ENCODE results near the gene F2.

The F2 gene

DNA sequence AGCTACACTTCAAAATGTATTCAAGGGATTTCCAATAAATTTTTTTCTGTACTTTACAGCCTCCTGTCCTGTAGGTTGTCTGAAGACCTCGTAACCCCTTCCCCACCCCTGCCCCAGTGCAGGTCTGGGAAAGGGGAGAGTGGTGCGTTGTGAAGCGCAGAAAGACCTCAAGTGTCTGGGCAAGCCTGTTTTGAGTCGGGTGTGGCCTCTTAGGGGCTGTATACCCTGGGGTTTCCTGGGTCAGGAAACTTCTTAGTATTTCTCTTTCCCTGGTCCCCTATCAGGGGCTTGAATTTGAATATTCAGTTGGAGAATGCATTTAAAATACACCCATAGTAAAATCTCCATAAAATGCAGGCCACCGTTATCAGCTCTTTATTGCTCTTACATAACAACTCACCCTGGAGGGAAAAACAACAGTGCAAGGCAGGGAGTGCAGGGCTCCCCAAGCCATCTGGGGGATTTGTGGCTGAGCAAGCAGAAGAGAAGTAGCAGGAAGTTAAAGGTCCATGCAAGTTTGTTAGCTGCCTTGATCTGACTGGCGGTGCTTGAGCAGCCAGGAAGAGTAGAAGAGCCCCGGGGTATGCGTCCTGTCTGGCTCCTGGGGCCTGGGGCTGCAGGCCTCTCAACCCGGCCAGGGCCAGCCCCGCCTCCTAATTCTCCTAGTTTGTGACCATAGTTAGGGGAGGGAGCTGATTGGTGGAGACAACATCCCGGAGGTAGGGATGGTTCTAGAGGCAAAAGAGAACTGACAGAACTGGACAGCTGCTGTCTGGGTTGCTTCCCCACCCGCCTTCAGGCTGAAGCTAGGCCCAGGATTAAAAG lies 44.3 kb upstream of the F2 start:
- TF ChIP-seq MYC (IDR thresholded peaks at IDR 0.05; ENCODE audit: low read depth, low read length) (peak; percentile 54), POLR2A (IDR thresholded peaks at IDR 0.05; ENCODE audit: extremely low read depth, insufficient read length) (peak; percentile 29)
- TF ChIP-seq, protein P1, sequence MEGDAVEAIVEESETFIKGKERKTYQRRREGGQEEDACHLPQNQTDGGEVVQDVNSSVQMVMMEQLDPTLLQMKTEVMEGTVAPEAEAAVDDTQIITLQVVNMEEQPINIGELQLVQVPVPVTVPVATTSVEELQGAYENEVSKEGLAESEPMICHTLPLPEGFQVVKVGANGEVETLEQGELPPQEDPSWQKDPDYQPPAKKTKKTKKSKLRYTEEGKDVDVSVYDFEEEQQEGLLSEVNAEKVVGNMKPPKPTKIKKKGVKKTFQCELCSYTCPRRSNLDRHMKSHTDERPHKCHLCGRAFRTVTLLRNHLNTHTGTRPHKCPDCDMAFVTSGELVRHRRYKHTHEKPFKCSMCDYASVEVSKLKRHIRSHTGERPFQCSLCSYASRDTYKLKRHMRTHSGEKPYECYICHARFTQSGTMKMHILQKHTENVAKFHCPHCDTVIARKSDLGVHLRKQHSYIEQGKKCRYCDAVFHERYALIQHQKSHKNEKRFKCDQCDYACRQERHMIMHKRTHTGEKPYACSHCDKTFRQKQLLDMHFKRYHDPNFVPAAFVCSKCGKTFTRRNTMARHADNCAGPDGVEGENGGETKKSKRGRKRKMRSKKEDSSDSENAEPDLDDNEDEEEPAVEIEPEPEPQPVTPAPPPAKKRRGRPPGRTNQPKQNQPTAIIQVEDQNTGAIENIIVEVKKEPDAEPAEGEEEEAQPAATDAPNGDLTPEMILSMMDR (IDR thresholded peaks at IDR 0.05; ENCODE audit: low read depth, low read length): no peak
- TF ChIP-seq, protein P2, sequence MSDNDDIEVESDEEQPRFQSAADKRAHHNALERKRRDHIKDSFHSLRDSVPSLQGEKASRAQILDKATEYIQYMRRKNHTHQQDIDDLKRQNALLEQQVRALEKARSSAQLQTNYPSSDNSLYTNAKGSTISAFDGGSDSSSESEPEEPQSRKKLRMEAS (IDR thresholded peaks at IDR 0.05; ENCODE audit: low read depth, low read length): peak; percentile 14; the same call in 1 of the 2 replicates
- DNase-seq (ENCODE audit: low read depth): peak; percentile 97
- H3K4me3 ChIP-seq (ENCODE audit: low read depth, low read length): peak overlapping the region; percentile 27

DNA sequence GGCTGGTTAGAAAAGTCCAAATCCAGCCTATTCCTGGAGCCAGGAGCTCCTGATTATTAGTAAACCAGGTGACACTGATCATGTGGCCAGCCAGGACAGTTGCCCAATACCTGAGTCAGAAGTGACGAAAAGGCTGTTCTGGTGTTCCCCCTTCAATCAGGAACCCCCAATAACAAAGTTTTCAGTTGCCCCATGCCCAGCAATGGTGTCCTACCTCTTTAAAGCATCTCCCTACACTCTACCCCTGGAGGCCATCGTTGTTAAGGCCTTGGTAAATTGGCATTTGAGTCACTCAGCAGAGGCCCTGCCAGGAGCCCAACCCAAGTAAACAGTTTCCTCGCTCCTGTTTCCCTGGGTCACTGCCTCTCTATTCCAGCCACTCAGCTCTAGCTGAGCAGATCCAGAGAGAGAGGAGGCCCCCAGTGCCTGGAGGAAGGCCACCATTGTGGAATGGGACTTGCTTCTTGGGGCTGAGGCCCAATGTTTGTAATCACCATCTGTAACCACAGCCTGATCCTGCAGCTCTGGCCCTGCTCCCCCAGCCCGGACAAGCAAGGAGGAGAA lies 43.6 kb upstream of the F2 start:
- TF ChIP-seq, protein P2 (IDR thresholded peaks at IDR 0.05; ENCODE audit: low read depth, low read length): no peak
- TF ChIP-seq MYC (IDR thresholded peaks at IDR 0.05; ENCODE audit: low read depth, low read length) (no peak), POLR2A (IDR thresholded peaks at IDR 0.05; ENCODE audit: extremely low read depth, insufficient read length) (no peak)
- TF ChIP-seq, protein P1 (IDR thresholded peaks at IDR 0.05; ENCODE audit: low read depth, low read length): no peak
- DNase-seq (ENCODE audit: low read depth): no peak
- no peak overlapping the region for H3K4me3 ChIP-seq (ENCODE audit: low read depth, low read length)

DNA sequence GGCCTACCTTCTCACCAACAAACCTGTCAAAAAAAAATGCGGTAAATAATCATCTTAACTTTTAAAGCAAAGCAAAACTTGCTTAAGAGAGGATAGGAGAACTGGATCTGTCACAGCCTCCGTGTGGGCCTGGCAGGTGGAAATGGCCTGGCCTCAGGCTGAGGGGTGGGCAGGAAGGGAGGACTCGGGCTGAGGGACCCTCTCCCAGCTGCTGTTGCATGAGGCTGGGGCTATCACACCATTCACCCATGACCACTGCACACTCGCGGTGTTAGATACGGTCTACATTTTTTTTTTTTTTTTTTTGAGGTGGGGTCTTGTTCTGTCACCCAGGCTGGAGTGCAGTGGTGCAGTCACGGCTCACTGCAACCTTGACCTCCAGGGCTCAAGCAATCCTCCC lies 43.1 kb upstream of the F2 start:
- no peak for DNase-seq (ENCODE audit: low read depth)
- no peak for TF ChIP-seq MYC (IDR thresholded peaks at IDR 0.05; ENCODE audit: low read depth, low read length)
- TF ChIP-seq POLR2A (IDR thresholded peaks at IDR 0.05; ENCODE audit: extremely low read depth, insufficient read length): no peak
- TF ChIP-seq, protein P2 (IDR thresholded peaks at IDR 0.05; ENCODE audit: low read depth, low read length): no peak
- TF ChIP-seq, protein P1 (IDR thresholded peaks at IDR 0.05; ENCODE audit: low read depth, low read length): no peak
- H3K4me3 ChIP-seq (ENCODE audit: low read depth, low read length): no peak overlapping the region

DNA sequence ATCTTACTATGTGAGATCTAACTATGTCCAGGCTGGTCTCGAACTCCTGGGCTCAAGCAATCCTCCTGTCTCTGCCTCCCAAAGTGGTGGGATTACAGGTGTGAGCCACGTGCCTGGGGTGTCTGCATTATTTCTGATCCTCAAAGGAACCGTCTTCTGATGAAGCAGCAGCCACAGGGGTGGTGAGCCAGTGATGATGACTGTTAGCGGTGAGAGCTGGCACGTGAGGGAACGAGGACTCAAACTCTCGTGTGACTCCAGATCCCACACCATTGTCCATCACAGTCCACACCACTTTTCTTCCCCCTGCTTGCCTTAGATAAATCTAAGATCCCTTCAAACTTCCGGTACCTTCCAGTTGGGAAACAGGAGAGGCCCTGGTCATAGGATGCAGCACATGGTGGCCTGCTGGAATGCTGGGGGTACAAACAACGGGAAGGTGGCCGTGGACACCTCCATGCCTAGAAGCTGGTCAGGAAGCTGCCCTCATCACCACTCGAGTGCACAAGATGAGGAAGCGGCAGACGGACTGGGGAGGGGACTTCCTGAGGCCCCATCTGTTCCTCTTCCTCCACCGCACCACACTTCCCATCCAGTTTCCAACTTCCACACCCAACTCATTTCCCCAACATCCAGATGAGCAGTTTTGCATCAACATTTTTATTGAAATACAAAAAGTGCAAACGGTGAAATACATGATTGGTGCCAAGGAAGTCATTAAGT lies 42.4 kb upstream of the F2 start:
- TF ChIP-seq, protein P1 (IDR thresholded peaks at IDR 0.05; ENCODE audit: low read depth, low read length): no peak
- no peak for TF ChIP-seq POLR2A (IDR thresholded peaks at IDR 0.05; ENCODE audit: extremely low read depth, insufficient read length)
- TF ChIP-seq, protein P2 (IDR thresholded peaks at IDR 0.05; ENCODE audit: low read depth, low read length): no peak
- TF ChIP-seq MYC (IDR thresholded peaks at IDR 0.05; ENCODE audit: low read depth, low read length): no peak
- no peak overlapping the region for H3K4me3 ChIP-seq (ENCODE audit: low read depth, low read length)
- peak; percentile 67 for DNase-seq (ENCODE audit: low read depth)

DNA sequence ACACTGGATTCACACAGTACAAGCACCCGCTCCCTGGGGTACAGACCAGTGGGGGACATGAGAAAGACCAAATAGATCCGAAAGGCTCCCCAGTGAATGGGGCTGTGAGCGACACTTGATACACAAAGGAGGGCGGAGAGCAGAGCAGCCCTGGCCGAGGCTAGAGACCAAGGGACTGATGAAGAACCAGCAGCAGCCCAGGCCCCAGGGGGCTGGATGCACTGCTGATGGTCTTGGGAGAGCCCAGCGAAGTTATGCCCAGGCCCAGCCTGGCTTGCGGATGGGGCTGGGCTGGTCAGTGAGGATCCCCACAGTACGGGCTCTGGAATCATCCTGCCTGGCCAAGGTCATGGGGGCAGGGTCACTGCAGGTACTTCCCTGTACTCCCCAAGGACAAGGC lies 41.8 kb upstream of the F2 start:
- DNase-seq (ENCODE audit: low read depth): no peak
- H3K4me3 ChIP-seq (ENCODE audit: low read depth, low read length): no peak overlapping the region
- TF ChIP-seq POLR2A (IDR thresholded peaks at IDR 0.05; ENCODE audit: extremely low read depth, insufficient read length) (no peak), MYC (IDR thresholded peaks at IDR 0.05; ENCODE audit: low read depth, low read length) (no peak)
- TF ChIP-seq, protein P1 (IDR thresholded peaks at IDR 0.05; ENCODE audit: low read depth, low read length): no peak
- TF ChIP-seq, protein P2 (IDR thresholded peaks at IDR 0.05; ENCODE audit: low read depth, low read length): no peak
